LNCAP (cell line): ENCODE data around the gene CSF3R.

Experiments
- TF ChIP-seq, protein P1 (sequence below): fragments of 450-650 bp; IDR thresholded peaks from 2 replicates; pipeline ENCODE4 v1.5.1; 2017; ENCODE audit warnings: mild to moderate bottlenecking

CSF3R gene

DNA sequence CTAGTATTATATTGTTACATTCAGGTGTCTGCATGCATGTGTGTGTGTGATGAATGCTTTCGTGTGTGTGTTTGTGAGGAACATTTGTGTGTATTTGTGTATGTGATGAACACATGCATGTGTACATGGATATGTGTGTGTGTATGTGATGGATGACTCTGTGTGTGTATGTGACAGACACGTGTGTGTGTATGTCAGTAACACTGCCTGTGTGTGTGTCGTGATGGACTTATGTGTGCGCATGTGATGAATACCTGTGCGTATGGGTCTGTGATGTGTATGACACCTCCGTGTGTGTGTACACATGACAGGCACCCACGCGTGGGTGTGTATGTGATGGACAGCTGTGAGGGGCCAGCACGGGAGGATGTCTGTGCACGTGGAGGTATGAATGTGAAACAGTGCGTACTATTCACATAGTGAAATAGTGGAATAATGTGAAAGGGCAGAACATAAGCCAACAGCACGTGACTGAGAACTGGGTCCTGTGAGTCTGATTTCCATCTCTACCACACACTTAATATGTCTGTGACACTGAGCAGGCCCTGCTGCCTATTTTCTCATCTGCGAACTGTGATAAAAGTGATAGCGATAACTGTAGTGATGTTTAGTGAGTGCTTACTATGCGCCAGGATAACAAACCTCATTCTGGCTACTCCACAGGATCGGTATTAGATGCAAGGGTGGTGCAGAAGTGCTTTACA, 41.8 kb upstream of the CSF3R start:
- TF ChIP-seq, protein P1, sequence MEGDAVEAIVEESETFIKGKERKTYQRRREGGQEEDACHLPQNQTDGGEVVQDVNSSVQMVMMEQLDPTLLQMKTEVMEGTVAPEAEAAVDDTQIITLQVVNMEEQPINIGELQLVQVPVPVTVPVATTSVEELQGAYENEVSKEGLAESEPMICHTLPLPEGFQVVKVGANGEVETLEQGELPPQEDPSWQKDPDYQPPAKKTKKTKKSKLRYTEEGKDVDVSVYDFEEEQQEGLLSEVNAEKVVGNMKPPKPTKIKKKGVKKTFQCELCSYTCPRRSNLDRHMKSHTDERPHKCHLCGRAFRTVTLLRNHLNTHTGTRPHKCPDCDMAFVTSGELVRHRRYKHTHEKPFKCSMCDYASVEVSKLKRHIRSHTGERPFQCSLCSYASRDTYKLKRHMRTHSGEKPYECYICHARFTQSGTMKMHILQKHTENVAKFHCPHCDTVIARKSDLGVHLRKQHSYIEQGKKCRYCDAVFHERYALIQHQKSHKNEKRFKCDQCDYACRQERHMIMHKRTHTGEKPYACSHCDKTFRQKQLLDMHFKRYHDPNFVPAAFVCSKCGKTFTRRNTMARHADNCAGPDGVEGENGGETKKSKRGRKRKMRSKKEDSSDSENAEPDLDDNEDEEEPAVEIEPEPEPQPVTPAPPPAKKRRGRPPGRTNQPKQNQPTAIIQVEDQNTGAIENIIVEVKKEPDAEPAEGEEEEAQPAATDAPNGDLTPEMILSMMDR = no peak

DNA sequence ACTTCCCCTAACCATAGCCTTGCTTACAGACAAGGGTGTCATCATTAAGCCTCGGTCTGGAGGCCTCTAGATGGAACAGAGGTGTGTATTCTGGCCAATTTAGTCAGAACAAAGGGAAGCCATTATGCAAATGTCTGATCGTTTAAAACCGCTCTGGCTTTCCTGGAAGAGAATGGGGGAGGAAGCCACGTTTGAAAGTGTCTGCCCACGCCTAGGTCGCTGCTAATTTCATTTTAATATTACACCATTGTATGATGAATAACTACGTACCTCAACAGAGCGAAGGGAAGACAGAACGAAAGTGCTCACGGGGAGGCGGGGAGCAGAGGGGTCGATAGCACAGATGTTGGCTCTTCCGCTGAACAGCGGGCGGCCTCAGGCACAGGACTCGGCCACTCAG, 41.1 kb upstream of the CSF3R start:
- TF ChIP-seq, protein P1 = no peak

DNA sequence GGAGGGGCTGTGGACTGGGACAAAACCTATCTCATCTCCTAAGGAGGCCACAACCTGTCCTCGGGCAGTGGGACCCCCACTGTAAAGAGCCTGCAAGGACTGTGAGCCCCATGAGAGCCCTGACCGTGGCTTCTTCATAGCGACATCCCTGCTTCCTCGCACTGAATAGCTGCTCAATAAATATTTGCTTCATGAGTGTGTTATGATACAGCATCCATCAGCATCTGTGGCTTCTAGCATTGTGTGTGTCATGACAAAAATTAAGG, 40.5 kb upstream of the CSF3R start:
- TF ChIP-seq, protein P1 = no peak

DNA sequence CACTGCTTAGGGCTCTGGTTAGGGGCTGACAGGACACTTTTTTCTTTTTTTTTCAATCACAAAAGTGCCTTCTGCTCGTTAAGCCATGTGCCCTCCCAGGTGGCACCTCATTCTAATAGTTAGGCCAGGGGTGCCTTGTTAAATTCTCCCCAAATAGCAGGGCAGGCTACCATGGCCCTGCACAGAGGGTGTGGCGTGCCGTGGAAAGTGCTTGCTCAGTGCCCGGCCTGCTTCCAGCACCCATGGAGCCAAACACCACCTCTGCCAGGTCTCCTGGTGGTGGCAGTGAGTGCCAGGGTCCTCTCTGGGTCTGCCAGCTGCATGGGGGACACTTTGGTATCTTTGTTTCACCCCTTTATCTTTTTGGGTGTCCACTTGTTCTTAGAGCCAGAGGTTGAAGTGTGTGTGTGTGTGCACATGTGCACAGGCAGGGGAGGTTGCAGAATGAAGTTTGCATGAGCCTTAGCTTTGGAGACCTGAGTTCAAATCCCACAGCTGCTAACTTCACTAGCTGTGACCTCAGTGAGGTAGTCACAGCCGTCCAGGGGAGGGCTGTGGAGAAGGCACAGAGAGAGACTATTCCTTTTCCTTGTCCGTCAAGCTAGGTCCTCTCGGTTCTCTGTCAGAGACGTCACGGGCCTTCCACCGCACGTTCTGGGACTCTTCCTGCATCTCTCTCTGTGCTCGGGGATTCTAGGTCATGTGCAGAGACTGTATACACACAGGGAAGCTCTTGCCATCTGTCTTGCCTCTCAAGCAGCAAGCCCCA, 39.9 kb upstream of the CSF3R start:
- TF ChIP-seq, protein P1 = no peak

DNA sequence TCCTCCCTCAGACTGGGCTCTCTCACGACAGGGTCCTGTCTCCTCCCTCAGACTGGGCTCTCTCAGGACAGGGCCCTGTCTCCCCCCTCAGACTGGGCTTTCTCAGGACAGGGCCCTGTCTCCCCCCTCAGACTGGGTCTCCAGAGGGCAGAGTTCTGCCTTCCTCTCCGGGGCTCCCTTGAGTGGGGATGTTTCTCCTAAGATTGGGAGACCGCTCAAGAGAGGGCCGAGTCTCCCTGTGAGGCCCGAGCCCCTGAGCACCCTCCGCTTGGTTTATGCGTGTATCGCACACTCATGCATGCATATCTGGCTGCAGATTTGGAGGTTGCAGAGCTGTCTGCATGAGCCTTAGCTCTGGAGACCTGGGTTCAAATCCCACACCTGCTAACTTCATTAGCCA, 39.3 kb upstream of the CSF3R start:
- TF ChIP-seq, protein P1 = no peak

DNA sequence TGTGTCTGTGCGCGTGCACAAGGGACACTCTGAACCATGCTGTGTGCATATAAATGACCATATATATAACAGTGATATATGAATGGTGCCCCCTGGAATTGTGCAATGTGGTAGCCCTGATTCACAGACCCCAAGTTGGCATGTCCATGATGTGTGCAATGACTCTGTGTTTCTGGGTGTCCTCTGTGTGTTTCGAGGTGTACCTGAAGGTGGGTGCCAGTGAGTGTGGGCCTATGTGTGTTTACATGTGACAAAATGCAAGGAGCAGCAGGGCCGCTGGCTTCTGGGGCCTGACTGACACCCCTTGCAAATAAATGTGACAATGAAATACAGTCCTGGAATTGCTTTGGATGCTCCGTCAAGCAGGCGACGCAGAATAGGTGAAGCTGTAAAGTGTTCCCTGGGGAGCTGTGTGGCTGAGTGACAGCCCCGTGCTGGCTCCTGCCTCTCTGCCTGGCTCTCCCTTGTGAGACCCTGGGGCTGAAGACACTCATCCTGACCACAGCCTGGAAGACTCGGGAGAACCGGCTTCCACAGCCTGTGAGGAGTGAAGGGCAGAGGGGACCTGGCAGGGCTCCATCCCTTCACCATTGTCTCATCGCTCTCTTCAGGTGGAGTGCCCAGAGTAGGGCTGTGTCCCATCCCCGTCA, 38.2 kb upstream of the CSF3R start:
- TF ChIP-seq, protein P1 = no peak

DNA sequence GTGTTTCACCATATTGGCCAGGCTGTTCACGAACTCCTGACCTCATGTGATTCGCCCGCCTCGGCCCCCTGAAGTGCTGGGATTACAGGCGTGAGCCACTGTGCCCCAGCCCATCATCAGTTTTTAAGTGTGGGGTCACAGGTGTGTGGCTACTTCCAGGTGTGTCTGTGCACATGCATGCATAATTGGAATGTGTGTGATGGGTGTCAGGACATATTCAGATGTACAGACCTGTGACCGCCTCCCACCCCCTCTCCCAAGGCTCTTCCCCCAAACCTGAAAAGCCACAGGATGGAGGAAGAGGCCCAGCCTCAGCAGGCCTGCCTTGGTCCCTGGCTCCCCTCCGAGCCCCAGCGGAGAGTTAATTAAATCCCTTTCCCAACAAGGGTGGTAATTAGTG, 37.3 kb upstream of the CSF3R start:
- TF ChIP-seq, protein P1 = no peak
